ENCODE results near the gene NTM.

- TF ChIP-seq CTCF (IDR thresholded peaks at IDR 0.05) = no peak
- no peak for TF ChIP-seq POLR2A (IDR thresholded peaks at IDR 0.05)
These were observed 577.1 kb downstream of the NTM start for GRCh38 chr11:131947511-131947910.

All from Peyer's patch (tissue), 4 donors.